GM19463 (cell line): ENCODE measurements around the gene CORO1C.
A peak's percentile ranks its signal among the peaks of the same experiment; 100 is the strongest.
"Not testable (repeated sequence)": the region's sequence is repeated elsewhere in the genome, so short reads cannot be mapped to it uniquely, and the experiment has no call there.

Source experiments
- ATAC-seq: cut with Tn5 transposase; IDR thresholded peaks from one replicate; pipeline ENCODE4 v1.9.1; 2021; ENCODE audit warnings: mild to moderate bottlenecking, moderate library complexity; ENCODE audit not compliant: unreplicated experiment

CORO1C gene

GRCh38 chr12:108638141-108638827 is 93.0 kb downstream of the CORO1C start:
- no peak for ATAC-seq

- no peak for ATAC-seq
Measured at GRCh38 chr12:108637222-108637971, 93.9 kb downstream of the CORO1C start.

GRCh38 chr12:108635997-108636808 is 95.1 kb downstream of the CORO1C start:
- no peak for ATAC-seq

- peak; percentile 37 for ATAC-seq
Measured at GRCh38 chr12:108635201-108635996, 95.9 kb downstream of the CORO1C start.

- no peak for ATAC-seq
Measured at GRCh38 chr12:108634341-108634751, 97.0 kb downstream of the CORO1C start.

- ATAC-seq = peak; percentile 49
Measured at GRCh38 chr12:108633534-108634248, 97.6 kb downstream of the CORO1C start, which contains the start of gene SELPLG. Gene SELPLG (minus strand): TSS chr12:108633894. CDS start chr12:108624307, 9,587 bp downstream.

GRCh38 chr12:108633081-108633533 is 98.2 kb downstream of the CORO1C start:
- ATAC-seq = no peak

GRCh38 chr12:108631261-108631660 is 100.1 kb downstream of the CORO1C start:
- ATAC-seq = not testable (repeated sequence)

- ATAC-seq = no peak
Measured at GRCh38 chr12:108630481-108631207, 100.7 kb downstream of the CORO1C start.

- ATAC-seq = no peak
Measured at GRCh38 chr12:108629824-108630476, 101.4 kb downstream of the CORO1C start.

- ATAC-seq = no peak
Measured at GRCh38 chr12:108629151-108629550, 102.2 kb downstream of the CORO1C start.

- ATAC-seq = no peak
Measured at GRCh38 chr12:108627134-108627920, 104.0 kb downstream of the CORO1C start.

GRCh38 chr12:108625228-108625627 is 106.1 kb downstream of the CORO1C start:
- no peak for ATAC-seq

- ATAC-seq = no peak
Measured at GRCh38 chr12:108623577-108623976, 107.7 kb downstream of the CORO1C start.

- ATAC-seq = no peak
Measured at GRCh38 chr12:108622921-108623514, 108.3 kb downstream of the CORO1C start.

GRCh38 chr12:108622421-108622820 is 108.9 kb downstream of the CORO1C start:
- no peak for ATAC-seq

GRCh38 chr12:108621161-108621560 is 110.2 kb downstream of the CORO1C start:
- ATAC-seq = no peak
